OCI-LY7 (cell line): ENCODE results near the gene LEFTY2. TPM values are rescaled to one million over a fixed set of nuclear protein-coding genes. Genes with fewer than 3 reads are reported as not detected.
"Not testable (repeated sequence)": the region's sequence is repeated elsewhere in the genome, so short reads cannot be mapped to it uniquely, and the experiment has no call there.

Experiments used
- BruUV-seq: library from RNA; stranded (reverse); fragments of 400-500 nt; replicated peaks from 2 replicates; lab custom pipeline; 2021; lab: Mats Ljungman, UMichigan
- CTCF ChIA-PET: fragments of 300-600 bp; sonication (Branson Sonifier 250); formaldehyde crosslinking; loops from one replicate; lab custom pipeline; 2022; ENCODE audit warnings: antibody characterized with exemption; ENCODE audit not compliant: unreplicated experiment; lab: Charles Lee
- POLR2A ChIA-PET: fragments of 300-600 bp; sonication (Branson Sonifier 250); formaldehyde crosslinking; loops from one replicate; lab custom pipeline; 2022; ENCODE audit warnings: antibody characterized with exemption; lab: Charles Lee
- DNase-seq: peaks from one replicate; pipeline ENCODE4 v3.0.0-alpha.2; 2015; ENCODE audit warnings: low spot score
- H2AFZ ChIP-seq: fragments of 200-600 bp; sonication (generic), shearing (Covaris generic); 2 replicates; pipeline ENCODE4 v1.6.1; 2014; ENCODE audit warnings: mild to moderate bottlenecking, antibody characterized with exemption, low read length, moderate library complexity
- H3K27ac ChIP-seq: fragments of 200-600 bp; sonication (generic); 2 replicates; pipeline ENCODE4 v1.5.1; 2014; ENCODE audit warnings: mixed run types, low read depth, mild to moderate bottlenecking, moderate library complexity, low read length, inconsistent platforms; ENCODE audit not compliant: poor library complexity, severe bottlenecking
- H3K36me3 ChIP-seq: fragments of 200-600 bp; sonication (generic); 2 replicates; pipeline ENCODE4 v1.6.1; 2014; ENCODE audit warnings: mild to moderate bottlenecking, antibody characterized with exemption, low read length, moderate library complexity, mixed read lengths; ENCODE audit not compliant: insufficient read depth
- H3K4me1 ChIP-seq: fragments of 200-600 bp; sonication (generic); 2 replicates; pipeline ENCODE4 v1.5.1; 2014; ENCODE audit warnings: mild to moderate bottlenecking, low read length; ENCODE audit not compliant: insufficient read depth, poor library complexity, severe bottlenecking
- H3K4me2 ChIP-seq: fragments of 200-600 bp; sonication (generic); 2 replicates; pipeline ENCODE4 v1.6.1; 2014; ENCODE audit warnings: mild to moderate bottlenecking, low read length
- H3K4me3 ChIP-seq: fragments of 200-600 bp; sonication (generic); 2 replicates; pipeline ENCODE4 v1.5.1; 2014; ENCODE audit warnings: mild to moderate bottlenecking, low read depth, low read length; ENCODE audit not compliant: poor library complexity, severe bottlenecking
- H3K79me2 ChIP-seq: fragments of 200-600 bp; sonication (generic); 2 replicates; pipeline ENCODE4 v1.6.1; 2016; ENCODE audit warnings: low read depth, mild to moderate bottlenecking, low read length, moderate library complexity, mixed read lengths; ENCODE audit not compliant: insufficient read depth
- H3K9me2 ChIP-seq: fragments of 200-600 bp; sonication (generic); 2 replicates; pipeline ENCODE4 v1.6.1; 2016; ENCODE audit warnings: mild to moderate bottlenecking, low read length, mixed read lengths; ENCODE audit not compliant: insufficient read depth
- H3K9me3 ChIP-seq: fragments of 200-600 bp; sonication (generic); 2 replicates; pipeline ENCODE4 v1.6.1; 2014; ENCODE audit warnings: mild to moderate bottlenecking, mixed run types, low read length, mixed read lengths
- H4K20me1 ChIP-seq: fragments of 200-600 bp; sonication (generic); 2 replicates; pipeline ENCODE4 v1.6.1; 2014; ENCODE audit warnings: mild to moderate bottlenecking, antibody characterized with exemption, low read length, moderate library complexity, mixed read lengths; ENCODE audit not compliant: insufficient read depth
- EZH2phosphoT487 ChIP-seq: fragments of 200-600 bp; sonication (generic); IDR thresholded peaks from 2 replicates; pipeline ENCODE4 v1.6.1; 2018; ENCODE audit warnings: low read depth, borderline replicate concordance, mild to moderate bottlenecking, mixed run types, antibody characterized with exemption, low read length, moderate library complexity, mixed read lengths
- intact Hi-C: fragments of 100-400 bp; cut with micrococcal nuclease; formaldehyde crosslinking; loops from one replicate; pipeline ENCODE4 v1.10.0; 2022; ENCODE audit not compliant: unreplicated experiment
- total RNA-seq, 2 experiments: library from RNA; depleted of rRNA in 1 of 2; stranded (reverse); fragments of >200 nt in 1 of 2; shearing (Covaris generic) in 1 of 2; gene quantifications; 2 replicates each; pipeline ENCODE4 v1.2.3, GENCODE V29; 2014 to 2022
- TF ChIP-seq, protein P1 (sequence below): fragments of 200-600 bp; sonication (generic); conservative IDR thresholded peaks from 2 replicates; pipeline ENCODE4 v1.5.1; 2014; ENCODE audit warnings: mild to moderate bottlenecking, antibody characterized with exemption, low read length, moderate library complexity, mixed read lengths

LEFTY2 gene
- total RNA-seq, 2 experiments from 2014 or later = 3.8 to 7.3 TPM

DNA sequence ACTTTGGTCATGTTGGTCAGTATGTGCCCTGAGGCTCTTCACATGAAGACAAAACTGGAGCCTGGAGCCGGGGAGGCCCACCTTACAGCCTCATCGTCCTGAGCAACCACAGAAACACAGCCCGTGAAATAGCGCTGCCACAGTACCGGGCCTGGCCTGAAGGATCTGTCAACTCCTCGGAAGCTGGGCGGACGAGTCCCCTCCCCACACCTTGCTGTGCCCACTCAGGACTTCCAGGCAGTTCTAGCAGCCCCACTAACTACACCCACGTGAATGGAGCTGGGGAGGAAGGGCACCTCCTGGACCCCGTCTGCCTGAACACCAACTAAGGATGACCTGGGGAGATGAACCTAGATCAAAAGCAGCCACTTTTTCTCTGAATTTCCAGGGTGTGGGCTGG is 33.4 kb upstream of the LEFTY2 start:
- Histone ChIP-seq H3K9me2 (no peaks in the 10 kb centered on the region), H2AFZ (no peak overlapping the region), H3K79me2 (no peaks in the 10 kb centered on the region), H4K20me1 (no peaks in the 10 kb centered on the region), H3K4me3 (no peak overlapping the region), H3K4me2 (no peak overlapping the region), H3K4me1 (peaks cover 19% of the 10 kb centered on the region), H3K36me3 (peaks cover 11% of the 10 kb centered on the region), H3K9me3 (no peaks in the 10 kb centered on the region), H3K27ac (no peak overlapping the region)
- CTCF ChIA-PET = no interaction called here
- no peak for DNase-seq
- intact Hi-C loops = no loop called here
- no TSS peak for BruUV-seq
- no peak for TF ChIP-seq EZH2phosphoT487
- POLR2A ChIA-PET = interaction anchor here (0.5 to 1.2 kb wide), 3 partner anchors 117 to 506 kb away, joined by 3 read pairs; no protein-coding TSS in a partner anchor

DNA sequence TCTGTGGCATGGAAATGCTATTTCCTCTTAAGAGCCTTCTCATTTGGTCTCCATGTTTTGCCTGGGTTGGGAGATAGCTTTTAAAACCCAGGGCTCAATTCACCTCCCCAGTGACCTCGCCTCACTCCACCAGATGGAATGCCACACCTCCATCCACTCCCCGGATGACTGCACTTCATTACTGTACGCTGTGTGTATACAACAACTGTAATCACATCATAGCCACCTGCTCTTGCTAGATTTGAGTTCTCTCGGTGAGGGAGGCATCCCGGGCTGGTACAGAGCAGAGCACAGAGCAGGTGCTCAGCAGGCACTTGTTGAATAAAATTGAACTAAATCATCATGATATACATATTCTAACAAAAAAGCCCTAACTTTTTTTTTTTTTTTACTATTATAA is 32.1 kb upstream of the LEFTY2 start:
- intact Hi-C loops = no loop called here
- no peak for DNase-seq
- H3K9me2 ChIP-seq = no peaks in the 10 kb centered on the region
- H3K4me1 ChIP-seq = peaks cover 10% of the 10 kb centered on the region
- H3K79me2 ChIP-seq = no peaks in the 10 kb centered on the region
- H2AFZ ChIP-seq = no peak overlapping the region
- TF ChIP-seq EZH2phosphoT487 = no peak
- TF ChIP-seq, protein P1, sequence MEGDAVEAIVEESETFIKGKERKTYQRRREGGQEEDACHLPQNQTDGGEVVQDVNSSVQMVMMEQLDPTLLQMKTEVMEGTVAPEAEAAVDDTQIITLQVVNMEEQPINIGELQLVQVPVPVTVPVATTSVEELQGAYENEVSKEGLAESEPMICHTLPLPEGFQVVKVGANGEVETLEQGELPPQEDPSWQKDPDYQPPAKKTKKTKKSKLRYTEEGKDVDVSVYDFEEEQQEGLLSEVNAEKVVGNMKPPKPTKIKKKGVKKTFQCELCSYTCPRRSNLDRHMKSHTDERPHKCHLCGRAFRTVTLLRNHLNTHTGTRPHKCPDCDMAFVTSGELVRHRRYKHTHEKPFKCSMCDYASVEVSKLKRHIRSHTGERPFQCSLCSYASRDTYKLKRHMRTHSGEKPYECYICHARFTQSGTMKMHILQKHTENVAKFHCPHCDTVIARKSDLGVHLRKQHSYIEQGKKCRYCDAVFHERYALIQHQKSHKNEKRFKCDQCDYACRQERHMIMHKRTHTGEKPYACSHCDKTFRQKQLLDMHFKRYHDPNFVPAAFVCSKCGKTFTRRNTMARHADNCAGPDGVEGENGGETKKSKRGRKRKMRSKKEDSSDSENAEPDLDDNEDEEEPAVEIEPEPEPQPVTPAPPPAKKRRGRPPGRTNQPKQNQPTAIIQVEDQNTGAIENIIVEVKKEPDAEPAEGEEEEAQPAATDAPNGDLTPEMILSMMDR = no peak
- H3K27ac ChIP-seq = no peak overlapping the region
- no peak overlapping the region for H3K4me2 ChIP-seq
- H3K9me3 ChIP-seq = no peaks in the 10 kb centered on the region
- no TSS peak for BruUV-seq
- H4K20me1 ChIP-seq = no peaks in the 10 kb centered on the region
- ChIA-PET CTCF (no interaction called here), POLR2A (interaction anchor here (0.9 to 1.6 kb wide), 2 partner anchors 28 to 194 kb away, joined by 5 read pairs; no protein-coding TSS in a partner anchor)
- H3K36me3 ChIP-seq = peaks cover 9% of the 10 kb centered on the region
- no peak overlapping the region for H3K4me3 ChIP-seq

DNA sequence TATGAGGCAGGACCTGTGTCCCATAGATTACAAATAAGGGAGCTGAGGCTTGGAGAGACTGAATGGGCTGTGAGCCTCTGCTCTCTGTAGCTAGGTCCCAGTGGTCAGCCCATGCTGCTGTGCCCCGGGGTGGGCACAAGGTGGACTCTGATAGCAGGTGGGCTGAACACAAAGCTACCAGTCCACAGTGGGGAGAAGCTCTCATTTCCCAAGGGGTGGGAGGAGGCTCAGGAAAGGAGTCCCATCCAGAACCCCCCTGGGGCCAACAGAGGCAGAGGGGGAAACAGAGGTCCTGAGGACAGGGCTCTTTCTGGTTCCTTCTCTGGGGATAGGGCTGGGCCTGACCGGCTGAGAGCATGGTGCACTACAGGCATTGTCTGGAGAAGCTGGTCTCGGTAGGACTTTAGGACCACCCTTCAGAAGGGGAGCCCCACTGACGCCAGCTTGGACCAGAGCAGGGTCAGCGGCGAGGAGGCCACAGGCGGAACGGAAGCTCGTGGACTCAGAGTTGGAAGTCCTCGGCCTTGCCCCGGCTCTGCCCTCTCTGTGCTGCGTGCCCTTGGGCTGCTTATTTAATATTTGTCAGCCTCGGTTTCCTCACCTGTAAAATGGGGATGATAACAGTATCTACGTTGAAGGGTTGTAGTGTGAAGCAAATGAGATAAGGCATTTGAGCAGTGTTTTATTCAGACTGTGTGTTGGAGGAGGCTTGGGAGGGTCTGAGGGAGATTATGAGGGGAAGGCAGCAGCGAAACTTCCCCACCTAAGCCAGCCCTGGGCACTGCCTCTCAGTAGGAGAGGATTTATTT is 31.5 kb upstream of the LEFTY2 start:
- intact Hi-C loops = no loop called here
- H3K9me3 ChIP-seq = no peaks in the 10 kb centered on the region
- no peak overlapping the region for H3K4me2 ChIP-seq
- no peak overlapping the region for H2AFZ ChIP-seq
- H3K27ac ChIP-seq = no peak overlapping the region
- H4K20me1 ChIP-seq = no peaks in the 10 kb centered on the region
- DNase-seq = no peak
- POLR2A ChIA-PET = interaction anchor here (1.6 kb wide), 1 partner anchor 193 kb away, joined by 5 read pairs; no protein-coding TSS in a partner anchor
- peaks cover 4% of the 10 kb centered on the region for H3K4me1 ChIP-seq
- H3K4me3 ChIP-seq = no peak overlapping the region
- no peaks in the 10 kb centered on the region for H3K79me2 ChIP-seq
- TF ChIP-seq EZH2phosphoT487 = no peak
- TF ChIP-seq, protein P1 = no peak
- peaks cover 5% of the 10 kb centered on the region; the same call in 1 of the 2 replicates for H3K36me3 ChIP-seq
- H3K9me2 ChIP-seq = no peaks in the 10 kb centered on the region
- BruUV-seq = no TSS peak
- CTCF ChIA-PET = no interaction called here

DNA sequence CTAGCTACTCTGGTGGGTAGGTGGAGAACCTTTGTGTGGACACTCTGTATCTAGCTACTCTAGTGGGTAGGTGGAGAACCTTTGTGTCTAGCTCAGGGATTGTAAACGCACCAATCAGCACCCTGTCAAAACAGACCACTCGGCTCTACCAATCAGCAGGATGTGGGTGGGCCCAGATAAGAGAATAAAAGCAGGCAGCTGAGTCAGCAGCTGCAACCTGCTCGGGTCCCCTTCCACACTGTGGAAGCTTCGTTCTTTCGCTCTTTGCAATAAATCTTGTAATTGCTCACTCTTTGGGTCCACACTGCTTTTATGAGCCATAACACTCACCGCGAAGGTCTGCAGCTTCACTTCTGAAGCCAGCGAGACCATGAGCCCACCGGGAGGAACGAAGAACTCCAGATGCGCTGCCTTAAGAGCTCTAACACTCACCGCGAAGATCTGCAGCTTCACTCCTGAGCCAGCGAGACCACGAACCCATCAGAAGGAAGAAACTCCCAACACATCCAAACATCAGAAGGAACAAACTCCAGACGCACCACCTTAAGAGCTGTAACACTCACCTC is 29.7 kb upstream of the LEFTY2 start:
- ChIA-PET CTCF (interaction anchor here (0.5 kb wide), 1 partner anchor 198 kb away, joined by 3 read pairs; no protein-coding TSS in a partner anchor), POLR2A (interaction anchor here (0.9 to 1.5 kb wide), 2 partner anchors 16 to 19 kb away, joined by 3 read pairs; no protein-coding TSS in a partner anchor)
- H3K9me3 ChIP-seq, H3K9me2 ChIP-seq, BruUV-seq, H3K79me2 ChIP-seq, intact Hi-C loops, H3K4me1 ChIP-seq, H4K20me1 ChIP-seq, H3K4me2 ChIP-seq, H3K27ac ChIP-seq, H3K36me3 ChIP-seq, H2AFZ ChIP-seq, H3K4me3 ChIP-seq, DNase-seq: not testable (repeated sequence)
